Measurements from ENCODE around the gene FAM53B. TPM values are rescaled to one million over a fixed set of nuclear protein-coding genes. Genes with fewer than 3 reads are reported as not detected.
A peak's percentile ranks its signal among the peaks of the same experiment; 100 is the strongest.

FAM53B gene
- total RNA-seq, 1 experiment from 2014 or later = 14.9 TPM

- Mint-ChIP-seq H3K27me3 (ENCODE audit: insufficient read depth, unreplicated experiment) (no peaks in the 10 kb centered on the region), H3K9me3 (ENCODE audit: unreplicated experiment) (no peaks in the 10 kb centered on the region), H3K27ac (ENCODE audit: low read depth, unreplicated experiment) (peak overlapping the region; percentile 73), H3K36me3 (ENCODE audit: insufficient read depth, unreplicated experiment) (peaks cover 10% of the 10 kb centered on the region), H3K4me3 (ENCODE audit: unreplicated experiment) (peak overlapping the region; percentile 85), H3K4me1 (ENCODE audit: insufficient read depth, unreplicated experiment) (peaks cover 54% of the 10 kb centered on the region)
- no TSS peak for BruUV-seq (replicated peaks)
- intact Hi-C loops (cut with micrococcal nuclease) = loop anchor here (1.0 to 5.0 kb wide), 7 partner anchors 33 to 746 kb away; no protein-coding TSS in a partner anchor
- peak; percentile 56 for DNase-seq (ENCODE audit: unreplicated experiment)
- TF ChIP-seq, protein P1, sequence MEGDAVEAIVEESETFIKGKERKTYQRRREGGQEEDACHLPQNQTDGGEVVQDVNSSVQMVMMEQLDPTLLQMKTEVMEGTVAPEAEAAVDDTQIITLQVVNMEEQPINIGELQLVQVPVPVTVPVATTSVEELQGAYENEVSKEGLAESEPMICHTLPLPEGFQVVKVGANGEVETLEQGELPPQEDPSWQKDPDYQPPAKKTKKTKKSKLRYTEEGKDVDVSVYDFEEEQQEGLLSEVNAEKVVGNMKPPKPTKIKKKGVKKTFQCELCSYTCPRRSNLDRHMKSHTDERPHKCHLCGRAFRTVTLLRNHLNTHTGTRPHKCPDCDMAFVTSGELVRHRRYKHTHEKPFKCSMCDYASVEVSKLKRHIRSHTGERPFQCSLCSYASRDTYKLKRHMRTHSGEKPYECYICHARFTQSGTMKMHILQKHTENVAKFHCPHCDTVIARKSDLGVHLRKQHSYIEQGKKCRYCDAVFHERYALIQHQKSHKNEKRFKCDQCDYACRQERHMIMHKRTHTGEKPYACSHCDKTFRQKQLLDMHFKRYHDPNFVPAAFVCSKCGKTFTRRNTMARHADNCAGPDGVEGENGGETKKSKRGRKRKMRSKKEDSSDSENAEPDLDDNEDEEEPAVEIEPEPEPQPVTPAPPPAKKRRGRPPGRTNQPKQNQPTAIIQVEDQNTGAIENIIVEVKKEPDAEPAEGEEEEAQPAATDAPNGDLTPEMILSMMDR (IDR thresholded peaks at IDR 0.05; ENCODE audit: unreplicated experiment) = no peak
- POLR2A ChIA-PET = interaction anchor here (0.6 to 3.9 kb wide), 22 partner anchors 7 to 384 kb away, joined by 3 to 30 read pairs (median 4); partner anchors contain the start of genes ABRAXAS2, EEF1AKMT2 and LHPP
- CTCF ChIA-PET = interaction anchor here (0.6 to 4.9 kb wide), 40 partner anchors 9 to 1695 kb away, joined by 3 to 45 read pairs (median 5); partner anchors contain the start of gene EEF1AKMT2
These were observed 3.6 kb downstream of the FAM53B start for GRCh38 chr10:124740369-124741280.

DNA sequence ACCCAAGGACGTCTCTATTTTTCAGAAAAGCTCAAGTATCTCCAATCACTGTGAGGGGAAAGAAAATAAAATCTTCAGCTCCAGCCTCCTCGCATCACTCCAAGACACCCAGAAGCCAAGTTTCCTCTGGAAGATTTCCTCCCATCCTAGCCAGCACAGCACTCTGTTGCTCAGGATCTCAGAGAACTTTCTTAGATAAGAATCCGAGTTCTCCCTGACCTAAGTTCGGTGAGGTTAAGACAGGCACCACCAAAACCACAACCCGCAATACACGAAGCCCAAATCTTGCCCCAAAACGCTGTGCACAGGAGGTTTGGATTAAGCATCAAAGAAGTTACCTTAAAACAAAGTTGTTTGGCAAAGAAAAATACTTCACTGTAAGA lies 4.2 kb downstream of the FAM53B start:
- Mint-ChIP-seq H3K4me1 (ENCODE audit: insufficient read depth, unreplicated experiment) (peaks cover 53% of the 10 kb centered on the region), H3K27me3 (ENCODE audit: insufficient read depth, unreplicated experiment) (no peaks in the 10 kb centered on the region), H3K36me3 (ENCODE audit: insufficient read depth, unreplicated experiment) (peaks cover 10% of the 10 kb centered on the region), H3K9me3 (ENCODE audit: unreplicated experiment) (no peaks in the 10 kb centered on the region), H3K27ac (ENCODE audit: low read depth, unreplicated experiment) (peak overlapping the region; percentile 73), H3K4me3 (ENCODE audit: unreplicated experiment) (peak overlapping the region; percentile 85)
- intact Hi-C loops (cut with micrococcal nuclease) = loop anchor here (2.0 to 5.0 kb wide), 3 partner anchors 33 to 745 kb away; no protein-coding TSS in a partner anchor
- BruUV-seq (replicated peaks) = no TSS peak
- POLR2A ChIA-PET = interaction anchor here (0.7 to 3.9 kb wide), 7 partner anchors 22 to 328 kb away, joined by 3 to 30 read pairs (median 9); partner anchors contain the start of gene EEF1AKMT2
- TF ChIP-seq, protein P1 (IDR thresholded peaks at IDR 0.05; ENCODE audit: unreplicated experiment) = no peak
- CTCF ChIA-PET = interaction anchor here (0.7 to 4.9 kb wide), 11 partner anchors 11 to 1695 kb away, joined by 3 to 45 read pairs (median 7); no protein-coding TSS in a partner anchor
- no peak for DNase-seq (ENCODE audit: unreplicated experiment)

DNA sequence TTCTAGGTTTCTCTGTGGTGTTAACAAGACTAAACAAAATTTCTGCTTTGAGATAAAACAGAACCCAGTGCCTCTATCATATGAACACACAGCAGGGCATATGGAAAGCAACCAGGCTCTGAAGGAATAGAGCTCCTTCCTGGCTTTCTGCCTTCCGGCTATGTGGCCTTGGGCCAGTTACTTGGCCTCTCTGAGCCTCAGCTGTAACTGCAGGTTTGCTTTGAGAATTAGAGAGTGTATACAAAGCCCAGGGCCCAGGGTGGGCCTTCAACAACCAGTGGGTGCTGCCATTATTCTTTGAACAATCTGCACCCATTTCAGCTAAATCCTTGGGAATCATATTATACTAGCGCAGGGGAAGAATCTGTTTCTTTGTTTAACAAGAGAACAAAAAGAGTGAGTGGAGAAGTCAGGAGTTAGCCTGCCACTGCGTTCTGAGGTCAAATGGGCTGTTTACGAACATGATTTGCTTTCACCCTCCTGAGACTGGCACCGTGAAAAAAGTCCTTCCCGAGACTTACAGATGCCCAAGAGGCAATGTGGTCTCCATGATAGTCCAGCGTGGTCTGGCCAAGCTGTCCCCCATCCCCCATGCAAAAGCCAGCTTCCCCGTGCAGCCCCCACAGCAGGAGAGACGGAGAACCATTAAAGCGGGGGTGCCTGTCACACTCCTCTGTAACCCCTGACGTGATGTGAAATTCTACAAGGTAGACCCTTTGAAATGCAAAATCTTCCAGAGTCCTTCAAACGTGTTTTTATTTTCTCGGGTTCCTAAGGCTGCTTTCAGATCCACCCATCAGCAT lies 4.9 kb downstream of the FAM53B start:
- CTCF ChIA-PET = interaction anchor here (0.6 to 4.9 kb wide), 8 partner anchors 17 to 336 kb away, joined by 3 to 45 read pairs (median 8); no protein-coding TSS in a partner anchor
- POLR2A ChIA-PET = interaction anchor here (0.7 to 3.9 kb wide), 5 partner anchors 21 to 329 kb away, joined by 4 to 30 read pairs (median 21); no protein-coding TSS in a partner anchor
- no TSS peak for BruUV-seq (replicated peaks)
- intact Hi-C loops (cut with micrococcal nuclease) = no loop called here
- TF ChIP-seq, protein P1 (IDR thresholded peaks at IDR 0.05; ENCODE audit: unreplicated experiment) = no peak
- DNase-seq (ENCODE audit: unreplicated experiment) = peak; percentile 11
- Mint-ChIP-seq H3K4me3 (ENCODE audit: unreplicated experiment) (no peak overlapping the region), H3K9me3 (ENCODE audit: unreplicated experiment) (no peaks in the 10 kb centered on the region), H3K27ac (ENCODE audit: low read depth, unreplicated experiment) (peak overlapping the region; percentile 73), H3K27me3 (ENCODE audit: insufficient read depth, unreplicated experiment) (no peaks in the 10 kb centered on the region), H3K36me3 (ENCODE audit: insufficient read depth, unreplicated experiment) (peaks cover 10% of the 10 kb centered on the region), H3K4me1 (ENCODE audit: insufficient read depth, unreplicated experiment) (peaks cover 50% of the 10 kb centered on the region)

Measured in MCF 10A (cell line).